NCI-H146 (cell line): ENCODE results near the gene CHD6.

Source experiments
- DNase-seq: peaks from one replicate; lab custom pipeline; 2025; lab: John Stamatoyannopoulos, UW

Gene CHD6

GRCh38 chr20:41366546-41367392 is 251.4 kb downstream of the CHD6 start, which contains the start of gene EMILIN3:
Gene EMILIN3 (minus strand): TSS chr20:41366818. CDS start chr20:41366634, 184 bp downstream.
- DNase-seq: peak; percentile 68

DNA sequence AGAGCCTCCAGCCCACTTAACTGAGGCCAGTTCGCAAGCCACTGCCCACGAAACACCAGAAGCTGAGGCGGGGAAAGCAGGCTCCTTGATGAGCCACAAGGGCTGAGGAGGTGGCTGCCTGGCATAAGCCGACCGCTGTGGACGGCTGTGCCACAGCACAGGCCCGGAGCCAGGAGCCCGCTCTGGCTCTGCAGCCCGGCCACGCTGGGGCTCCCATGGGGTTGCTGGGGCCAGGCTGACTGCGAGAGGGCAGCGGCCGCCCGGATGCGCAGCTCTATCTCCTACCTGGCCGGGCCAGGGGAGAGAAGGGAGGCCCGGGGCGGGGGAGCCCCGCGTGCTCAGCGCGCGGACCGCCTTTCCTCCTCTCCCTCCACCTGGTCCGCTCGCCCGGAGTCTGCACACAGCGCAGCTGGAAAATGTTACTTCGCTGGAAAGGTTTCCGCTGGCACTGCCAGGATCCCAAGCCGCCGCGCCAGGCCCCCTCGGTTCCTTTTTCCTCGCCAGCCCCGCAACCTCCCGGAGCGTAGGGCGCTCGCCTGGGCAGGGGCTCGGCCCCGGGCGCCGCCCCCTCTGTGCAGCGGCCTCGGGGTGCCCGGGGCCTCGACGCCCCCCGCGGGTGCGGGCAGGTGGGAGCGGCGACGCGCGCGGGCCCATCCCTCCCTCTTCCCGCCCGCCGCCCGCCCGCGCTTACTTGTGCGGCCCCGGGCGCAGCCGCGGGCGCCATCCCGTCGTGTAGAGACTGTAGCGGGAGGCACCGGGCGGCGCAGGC is 252.2 kb downstream of the CHD6 start:
- peak; percentile 60 for DNase-seq

DNA sequence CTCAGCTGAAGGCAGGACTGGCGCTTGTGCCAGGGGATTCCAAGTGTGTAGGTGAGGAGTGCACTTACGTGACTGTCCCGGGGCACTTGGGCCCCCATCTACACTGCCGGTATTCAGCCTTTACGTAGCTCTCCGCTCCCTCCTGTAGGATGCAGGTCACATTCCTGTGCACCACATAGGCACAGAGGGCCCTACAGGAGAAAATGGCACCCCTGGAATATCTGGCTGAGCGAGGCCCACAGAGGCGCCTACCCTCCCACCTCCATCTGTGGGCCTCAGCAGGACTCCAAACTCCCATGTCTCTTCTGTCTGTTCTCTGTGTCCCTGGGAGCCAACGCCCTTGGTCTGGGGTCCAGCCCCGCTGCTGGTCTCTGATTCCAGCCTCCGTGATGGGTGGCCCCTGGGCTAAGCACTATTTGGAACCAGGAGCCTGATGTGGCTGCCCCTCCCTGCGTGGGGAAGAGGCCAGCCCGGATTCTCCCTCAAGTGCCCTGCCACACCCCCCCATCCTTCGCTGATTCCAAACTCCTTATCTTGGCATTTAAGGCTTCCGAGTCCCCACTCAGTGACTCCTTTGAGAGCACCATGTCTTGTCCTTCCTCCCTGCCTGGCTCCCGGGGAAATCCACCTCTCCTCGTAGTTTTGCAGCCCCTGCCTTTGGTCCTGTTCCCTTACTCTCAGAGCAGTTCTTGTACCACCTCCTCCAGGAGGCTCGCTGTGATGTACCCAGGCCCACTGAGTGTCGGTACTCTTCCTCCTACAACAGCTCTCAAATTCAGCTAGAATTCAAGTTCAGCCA is 253.0 kb downstream of the CHD6 start:
- DNase-seq: no peak

- no peak for DNase-seq
Observed at GRCh38 chr20:41364236-41364855, 253.8 kb downstream of the CHD6 start.

- DNase-seq: no peak
Observed at GRCh38 chr20:41363601-41364000, 254.6 kb downstream of the CHD6 start.

DNA sequence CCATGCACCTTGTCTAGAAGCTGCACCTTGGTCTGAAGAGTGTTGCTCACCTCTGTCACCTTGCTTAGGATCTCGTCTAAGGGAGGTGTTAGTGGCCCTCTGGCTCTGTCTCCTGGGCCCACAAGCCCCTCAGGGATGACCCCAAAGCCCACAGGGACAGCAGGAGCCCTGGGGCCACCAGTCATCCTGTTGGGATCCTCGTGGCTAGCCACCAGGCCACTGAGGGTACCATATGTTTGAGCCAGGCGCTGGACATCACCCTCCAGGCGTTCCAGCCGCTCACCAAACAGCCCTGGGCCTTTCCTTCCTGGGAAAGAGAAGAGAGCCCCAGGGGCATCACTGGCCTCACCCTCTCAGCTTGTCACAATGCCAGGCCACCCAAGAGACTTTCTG is 255.4 kb downstream of the CHD6 start:
- DNase-seq: no peak

DNA sequence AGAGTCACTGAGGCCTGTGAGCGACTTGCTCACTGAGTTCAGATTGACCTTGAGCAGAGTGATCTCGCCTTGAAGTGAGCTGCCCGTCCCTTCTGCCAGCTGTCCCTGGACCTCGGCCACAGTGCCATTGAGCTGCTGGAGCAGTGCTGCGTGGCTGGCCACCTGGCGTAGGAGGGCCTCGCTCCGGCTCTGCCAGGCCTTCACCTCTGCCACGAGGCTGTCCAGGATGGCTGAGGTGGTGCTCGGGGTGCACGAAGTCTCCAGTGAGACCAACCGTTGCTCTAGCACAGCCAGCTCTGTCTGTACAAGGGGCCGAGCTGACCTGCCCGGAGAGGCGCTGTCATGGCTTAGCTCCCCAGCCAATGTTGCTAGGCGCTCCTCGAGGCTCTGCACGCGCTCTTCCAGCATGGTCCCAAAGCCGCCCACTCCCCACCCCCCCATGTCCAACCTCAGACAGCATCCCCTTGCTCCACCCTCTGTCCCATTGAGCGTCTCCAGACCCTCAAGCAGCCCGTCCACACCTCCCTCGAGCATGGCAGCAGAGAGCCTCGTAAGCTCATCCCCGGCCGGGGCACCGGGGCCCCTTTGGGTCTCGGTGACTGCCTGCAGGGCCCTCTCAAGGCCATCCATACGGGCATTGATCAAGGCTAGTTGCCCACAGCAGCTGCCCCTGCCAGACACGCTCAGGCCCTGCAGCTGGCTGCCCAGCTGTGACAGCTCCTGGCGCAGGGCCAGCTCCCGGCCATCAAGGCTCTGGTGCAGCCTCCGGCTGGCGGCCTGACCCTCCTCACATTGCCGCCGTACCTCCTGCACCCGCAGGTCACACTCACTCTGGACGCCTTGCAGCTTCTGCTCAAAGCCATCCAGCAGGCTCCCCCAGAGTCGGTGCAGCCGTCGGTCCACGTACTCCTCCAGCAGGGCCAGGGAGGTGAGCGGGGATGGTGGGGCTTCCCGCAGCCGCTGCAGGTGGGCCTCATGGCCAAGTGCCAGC is 256.1 kb downstream of the CHD6 start:
- no peak for DNase-seq

DNA sequence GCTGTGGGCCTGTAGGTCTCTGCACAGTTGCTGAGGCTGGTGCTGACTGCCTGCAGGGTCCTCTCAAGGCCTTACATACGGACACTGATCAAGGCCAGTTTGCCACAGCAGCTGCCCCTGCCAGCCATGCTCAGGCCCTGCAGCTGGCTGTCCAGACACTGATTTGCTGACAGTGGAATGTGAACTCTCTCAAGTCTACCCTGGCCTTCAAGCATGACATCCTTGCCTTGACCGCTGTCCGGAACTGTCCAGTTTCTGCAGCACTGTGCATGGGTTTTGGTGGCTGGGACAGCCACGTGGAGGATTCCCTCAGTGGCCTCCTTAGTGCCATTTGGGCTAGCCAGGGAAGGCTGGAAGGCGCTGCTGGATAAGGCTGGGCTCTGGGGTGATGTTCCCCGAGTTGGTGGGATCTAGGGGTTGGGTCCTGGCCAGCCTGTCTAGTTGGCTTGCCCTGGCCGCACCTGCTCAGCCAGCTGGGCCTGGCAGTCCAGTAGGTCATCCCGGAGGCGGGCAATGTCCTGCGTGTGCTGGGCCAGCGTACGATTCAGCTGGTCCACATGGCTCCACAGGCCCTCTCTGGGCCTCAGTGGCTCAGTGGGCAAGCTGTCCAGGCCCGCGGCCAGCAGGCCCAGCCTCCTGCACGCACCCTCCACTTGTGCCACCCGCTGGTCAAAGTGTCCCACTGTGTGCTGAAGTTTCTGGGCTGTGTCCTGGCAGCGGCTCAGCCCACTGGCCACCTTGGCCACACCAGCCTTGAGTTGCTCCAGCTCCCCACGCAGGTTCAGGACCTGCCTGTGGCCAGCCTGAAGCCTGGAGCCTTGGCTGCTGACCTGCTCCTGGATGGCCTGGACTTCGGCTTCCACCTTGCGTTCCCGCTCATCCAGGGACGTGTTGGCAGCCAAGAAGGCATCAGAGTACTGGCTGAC is 257.1 kb downstream of the CHD6 start:
- DNase-seq: no peak

DNA sequence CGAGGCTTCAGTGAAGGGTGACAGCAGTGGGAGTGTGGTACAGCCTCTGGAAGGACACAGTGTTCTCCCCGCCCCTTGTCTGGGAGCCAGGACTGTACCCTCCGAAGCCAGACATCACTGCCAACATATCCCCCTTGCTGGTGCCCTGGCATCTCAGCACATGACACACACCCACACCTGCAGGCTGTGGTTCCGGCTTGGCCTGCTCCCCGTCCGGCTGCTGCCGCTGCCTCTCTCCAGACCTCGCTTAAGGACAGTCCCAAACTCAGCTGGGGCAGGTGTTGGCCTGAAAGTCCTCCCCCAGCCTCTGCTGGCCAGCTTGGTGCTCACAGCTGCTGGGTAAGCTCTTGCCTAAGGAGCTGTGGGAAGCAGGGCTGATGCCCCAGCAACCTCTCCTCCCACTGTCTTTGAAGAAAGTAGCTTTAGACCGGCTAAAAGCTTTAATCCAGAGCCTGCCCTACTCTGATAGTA is 258.6 kb downstream of the CHD6 start:
- no peak for DNase-seq

GRCh38 chr20:41358717-41359116 is 259.5 kb downstream of the CHD6 start:
- no peak for DNase-seq

GRCh38 chr20:41358230-41358629 is 259.9 kb downstream of the CHD6 start:
- no peak for DNase-seq

DNA sequence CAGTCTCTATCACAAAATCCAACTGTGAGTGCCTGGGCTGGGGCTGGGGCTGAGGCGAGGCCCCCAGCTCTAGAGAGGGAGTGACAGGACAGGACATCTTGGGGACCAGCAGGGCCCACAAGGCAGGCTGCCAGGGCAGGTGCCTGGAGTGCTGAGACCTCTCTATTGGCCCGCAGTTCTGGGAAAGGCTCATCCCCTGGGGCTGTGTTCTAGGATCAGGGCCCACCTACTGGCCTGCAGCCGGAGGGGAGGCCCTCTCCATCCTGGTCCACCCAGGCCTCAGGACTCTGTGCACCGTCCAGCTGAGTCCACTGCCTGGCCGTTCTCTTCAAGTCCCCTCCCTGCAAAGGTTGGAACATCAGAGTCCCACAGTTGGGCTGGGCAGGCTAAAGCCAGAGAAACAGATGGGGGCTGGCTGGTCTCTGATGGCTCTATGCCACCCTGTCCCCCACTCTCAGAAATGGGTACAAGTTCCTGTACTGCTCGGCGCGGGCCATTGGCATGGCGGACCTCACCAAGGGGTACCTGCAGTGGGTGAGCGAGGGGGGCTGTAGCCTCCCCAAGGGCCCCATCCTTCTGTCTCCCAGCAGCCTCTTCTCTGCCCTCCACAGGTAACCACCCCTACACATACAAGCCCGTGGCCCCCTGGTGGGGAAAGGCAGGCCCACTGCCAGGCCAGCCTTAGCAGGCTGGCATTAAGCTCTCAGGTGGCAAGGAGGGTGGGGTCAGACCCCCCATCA is 260.6 kb downstream of the CHD6 start:
- no peak for DNase-seq

DNA sequence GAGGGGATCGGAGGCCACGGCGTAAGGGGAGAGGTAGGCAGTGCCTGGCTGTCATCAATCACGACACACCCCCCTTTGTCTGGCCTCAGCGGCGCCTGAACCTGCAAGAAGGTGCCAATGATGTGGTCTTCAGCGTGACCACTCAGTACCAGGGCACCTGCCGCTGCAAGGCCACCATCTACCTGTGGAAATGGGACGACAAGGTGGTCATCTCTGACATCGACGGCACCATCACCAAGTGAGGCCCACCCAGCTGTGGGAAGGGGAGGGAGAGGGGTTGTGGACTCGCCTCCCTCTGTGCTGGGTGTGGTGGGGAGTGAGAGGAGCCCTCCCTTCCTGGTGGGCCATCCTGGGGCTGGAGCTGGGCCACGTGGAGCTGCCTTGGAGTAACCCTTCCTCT is 261.2 kb downstream of the CHD6 start:
- no peak for DNase-seq

DNA sequence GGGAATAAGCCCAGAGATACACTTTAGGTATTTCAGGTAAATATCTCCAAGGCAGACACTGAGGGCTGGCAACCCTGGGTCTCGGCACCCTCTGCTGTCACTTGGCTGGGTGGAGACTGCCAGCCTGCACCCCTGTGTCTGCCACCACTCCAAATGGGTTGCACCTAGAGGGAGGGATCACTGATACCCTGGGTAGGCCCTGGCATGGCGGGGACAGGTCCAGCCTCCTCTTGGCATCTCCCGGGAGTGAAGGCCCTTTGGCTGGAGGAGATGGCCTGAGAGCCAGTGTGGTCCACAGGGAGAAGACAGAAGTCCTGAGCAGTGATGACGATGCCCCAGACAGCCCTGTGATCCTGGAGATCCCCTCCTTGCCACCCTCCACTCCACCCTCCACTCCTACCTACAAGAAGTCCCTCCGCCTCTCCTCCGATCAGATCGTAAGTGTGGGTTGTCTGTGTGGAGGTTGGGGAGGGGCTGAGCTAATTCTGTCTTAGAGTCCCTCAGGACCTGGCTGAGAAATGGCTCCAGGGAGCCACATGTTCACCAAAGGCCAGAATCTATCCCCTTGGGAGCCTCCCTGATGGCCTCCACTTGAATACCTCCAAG is 262.5 kb downstream of the CHD6 start:
- DNase-seq: no peak

GRCh38 chr20:41355192-41355591 is 263.0 kb downstream of the CHD6 start:
- DNase-seq: no peak

DNA sequence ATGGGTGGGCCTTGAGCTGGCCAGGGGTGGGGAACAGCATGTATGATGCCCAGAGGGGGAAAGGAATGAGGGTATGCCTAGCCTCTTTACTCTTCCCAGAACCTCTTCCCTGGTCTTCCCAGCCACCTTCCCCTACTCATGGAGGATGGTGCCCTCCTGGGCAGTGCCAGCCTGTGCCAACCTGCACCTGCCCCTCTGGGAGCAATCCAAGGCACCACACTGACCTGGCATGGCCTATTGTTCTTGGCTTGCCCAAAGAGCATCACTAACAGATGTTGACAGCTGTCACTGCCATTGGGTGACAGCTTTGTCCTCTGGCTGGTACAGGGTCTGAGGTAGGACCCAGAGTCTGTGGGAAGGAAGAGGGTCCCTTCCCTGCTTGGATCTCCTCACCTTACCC is 264.6 kb downstream of the CHD6 start:
- no peak for DNase-seq

- DNase-seq: no peak
Observed at GRCh38 chr20:41352666-41353065, 265.5 kb downstream of the CHD6 start.

- DNase-seq: peak; percentile 17
Observed at GRCh38 chr20:41352106-41352505, 266.1 kb downstream of the CHD6 start.
